Activated naive CD8-positive, alpha-beta T cell treated with anti-CD3 and anti-CD28 coated beads, Interleukin-2, amount 50 U/mL, for 24 hours (primary cell): ENCODE data around the gene TMEM266.

Experiments
- ATAC-seq: fragments of 150-1000 bp; cut with Tn5 transposase; one replicate; pipeline ENCODE4 v1.10.0; 2021
- DNase-seq: peaks from one replicate; pipeline ENCODE4 v3.0.0; 2021
- H3K27ac Mint-ChIP-seq: one replicate; pipeline ENCODE4 v1.8.0; 2021; ENCODE audit warnings: mild to moderate bottlenecking, mixed read lengths
- H3K27me3 Mint-ChIP-seq: one replicate; pipeline ENCODE4 v1.8.0; 2021; ENCODE audit warnings: mixed read lengths
- H3K36me3 Mint-ChIP-seq: one replicate; pipeline ENCODE4 v1.8.0; 2021; ENCODE audit warnings: low read depth, mixed read lengths
- H3K4me1 Mint-ChIP-seq: one replicate; pipeline ENCODE4 v1.8.0; 2021; ENCODE audit warnings: mixed read lengths
- H3K4me3 Mint-ChIP-seq: one replicate; pipeline ENCODE4 v1.8.0; 2021; ENCODE audit warnings: mild to moderate bottlenecking, moderate library complexity, mixed read lengths
- H3K9me3 Mint-ChIP-seq: one replicate; pipeline ENCODE4 v1.8.0; 2021; ENCODE audit warnings: mixed read lengths

The TMEM266 gene

DNA sequence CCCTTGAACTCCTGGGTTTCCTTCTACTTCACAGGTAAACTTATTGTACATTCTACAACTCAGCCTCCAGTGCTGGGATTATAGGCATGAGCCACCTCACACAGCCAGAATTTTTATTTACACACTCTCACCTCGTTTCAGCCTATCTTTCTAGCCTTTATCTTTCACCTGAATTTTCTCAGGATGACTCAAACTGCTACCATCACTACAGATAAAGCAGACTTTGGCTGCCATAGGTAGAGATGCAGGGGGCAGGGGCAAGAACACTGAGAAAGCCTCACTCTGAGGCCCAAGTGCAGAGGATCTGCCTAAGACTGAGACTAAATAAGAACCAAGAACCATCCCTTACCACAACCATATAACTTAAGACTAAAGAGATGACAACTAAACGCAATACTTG lies 192.5 kb downstream of the TMEM266 start:
- Mint-ChIP-seq H3K4me3 (no peak overlapping the region), H3K4me1 (no peaks in the 10 kb centered on the region), H3K27me3 (no peaks in the 10 kb centered on the region), H3K27ac (no peak overlapping the region), H3K9me3 (no peaks in the 10 kb centered on the region), H3K36me3 (peaks cover 10% of the 10 kb centered on the region)
- DNase-seq (no peak), ATAC-seq (no peak)

DNA sequence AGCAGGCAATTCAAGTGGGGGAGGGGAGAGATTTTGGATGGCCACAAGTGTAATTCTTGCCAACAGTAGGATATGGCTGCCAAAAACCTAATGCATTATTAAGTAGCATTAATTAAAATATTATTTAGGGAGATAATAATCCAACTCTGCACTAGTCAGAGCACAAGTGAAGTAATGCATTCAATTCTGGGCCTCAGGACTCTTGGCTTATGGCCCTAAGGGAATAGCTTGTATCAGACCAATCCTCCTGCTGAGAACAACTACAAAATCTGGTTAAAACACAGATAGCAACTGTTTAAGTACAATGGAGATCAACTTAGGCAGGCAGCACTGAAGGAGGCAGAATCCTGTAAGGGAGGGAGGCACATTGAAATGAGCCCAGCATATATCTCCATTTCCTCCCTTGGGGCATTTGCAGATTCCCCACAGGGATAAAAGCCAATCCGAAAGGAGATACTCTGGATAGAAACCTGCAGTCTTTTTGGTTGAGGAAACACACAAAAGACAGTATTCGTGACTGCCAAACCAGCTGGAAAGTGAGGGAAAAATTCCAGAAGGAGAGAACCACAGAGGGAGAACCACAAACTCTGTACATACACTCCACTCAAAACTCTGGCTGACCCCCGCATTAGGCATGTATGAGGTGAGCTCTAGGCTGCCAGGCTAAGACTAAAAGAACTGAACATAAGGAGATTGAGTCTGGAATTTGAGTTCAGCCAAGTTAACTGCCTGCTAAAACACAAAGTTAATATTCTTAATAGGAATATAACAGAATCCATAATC lies 194.1 kb downstream of the TMEM266 start:
- no peak overlapping the region for H3K4me3 Mint-ChIP-seq
- no peak for ATAC-seq
- no peaks in the 10 kb centered on the region for H3K4me1 Mint-ChIP-seq
- peaks cover 16% of the 10 kb centered on the region for H3K36me3 Mint-ChIP-seq
- H3K27me3 Mint-ChIP-seq: no peaks in the 10 kb centered on the region
- no peaks in the 10 kb centered on the region for H3K9me3 Mint-ChIP-seq
- no peak for DNase-seq
- no peak overlapping the region for H3K27ac Mint-ChIP-seq
